Endothelial cell of hepatic sinusoid (primary cell): ENCODE measurements around the gene IKZF4.
"Not testable (repeated sequence)": the region's sequence is repeated elsewhere in the genome, so short reads cannot be mapped to it uniquely, and the experiment has no call there.

Source experiments
- in situ Hi-C: cut with HindIII; loops from 2 replicates; pipeline ENCODE4 v1.10.0; 2017; ENCODE audit warnings: low sequenced_read_pairs

The IKZF4 gene

GRCh38 chr12:55997535-55997859, 23.3 kb upstream of the IKZF4 start:
- in situ Hi-C loops = no loop called here

- in situ Hi-C loops = not testable (repeated sequence)
Measured at GRCh38 chr12:55999522-55999921, 21.3 kb upstream of the IKZF4 start.

DNA sequence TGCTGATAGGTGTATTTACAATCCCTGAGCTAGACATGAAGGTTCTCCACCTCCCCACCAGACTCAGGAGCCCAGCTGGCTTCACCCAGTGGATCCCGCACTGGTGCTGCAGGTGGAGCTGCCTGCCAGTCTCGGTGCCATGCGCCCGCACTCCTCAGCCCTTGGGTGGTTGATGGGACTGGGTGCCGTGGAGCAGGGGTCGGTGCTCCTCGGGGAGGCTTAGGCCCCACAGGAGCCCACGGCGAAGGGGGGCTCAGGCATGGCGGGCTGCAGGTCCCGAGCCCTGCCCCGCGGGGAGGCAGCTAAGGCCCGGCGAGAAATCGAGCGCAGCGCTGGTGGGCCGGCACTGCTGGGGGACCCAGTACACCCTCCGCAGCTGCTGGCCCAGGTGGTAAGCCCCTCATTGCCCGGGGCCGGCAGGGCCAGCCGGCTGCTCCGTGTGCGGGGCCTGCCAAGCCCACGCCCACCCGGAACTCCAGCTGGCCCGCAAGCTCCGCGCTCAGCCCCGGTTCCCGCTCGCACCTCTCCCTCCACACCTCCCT, 20.8 kb upstream of the IKZF4 start:
- in situ Hi-C loops = not testable (repeated sequence)

- in situ Hi-C loops = no loop called here
Measured at GRCh38 chr12:56001487-56002100, 19.2 kb upstream of the IKZF4 start.

GRCh38 chr12:56003376-56003775, 17.5 kb upstream of the IKZF4 start:
- in situ Hi-C loops = not testable (repeated sequence)

DNA sequence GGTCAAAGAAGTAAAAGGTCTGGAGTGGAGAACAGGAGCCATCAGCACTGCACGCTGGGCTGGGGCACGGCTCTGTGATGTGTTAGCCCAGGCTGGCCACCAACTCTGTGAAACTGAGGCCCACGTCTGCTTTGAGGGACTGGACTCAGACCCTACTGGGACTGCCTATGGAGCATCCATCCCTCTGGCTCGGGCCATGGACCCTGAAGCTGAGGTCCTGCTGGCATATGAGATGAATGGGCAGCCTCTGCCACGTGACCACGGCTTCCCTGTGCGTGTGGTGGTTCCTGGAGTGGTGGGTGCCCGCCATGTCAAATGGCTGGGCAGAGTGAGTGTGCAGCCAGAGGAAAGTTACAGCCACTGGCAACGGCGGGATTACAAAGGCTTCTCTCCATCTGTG, 16.6 kb upstream of the IKZF4 start:
- in situ Hi-C loops = no loop called here

- in situ Hi-C loops = no loop called here
Measured at GRCh38 chr12:56007564-56008559, 13.0 kb upstream of the IKZF4 start.

GRCh38 chr12:56010111-56010570, 10.7 kb upstream of the IKZF4 start:
- in situ Hi-C loops = no loop called here

GRCh38 chr12:56011509-56012090, 9.2 kb upstream of the IKZF4 start:
- in situ Hi-C loops = no loop called here

- in situ Hi-C loops = no loop called here
Measured at GRCh38 chr12:56013482-56013881, 7.4 kb upstream of the IKZF4 start.

DNA sequence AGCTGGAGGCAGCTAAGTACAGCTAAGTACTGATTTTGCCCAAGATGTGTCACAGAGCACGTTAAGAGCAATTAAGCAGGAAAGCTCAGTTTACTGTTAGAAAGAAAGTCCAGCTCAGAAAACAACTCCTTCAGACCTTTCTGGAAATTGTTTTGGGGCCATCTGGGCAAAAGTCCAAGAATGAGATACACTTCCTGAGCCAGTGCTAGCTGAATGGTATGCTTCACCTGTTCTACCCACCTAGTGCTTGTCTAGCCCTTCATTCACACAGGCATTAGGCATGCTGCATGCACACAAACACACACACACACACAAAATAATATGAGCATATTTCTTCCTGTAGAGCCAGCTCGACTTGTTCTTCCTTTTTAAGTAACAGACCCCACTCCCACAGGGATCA, 6.6 kb upstream of the IKZF4 start:
- in situ Hi-C loops = no loop called here

- in situ Hi-C loops = no loop called here
Measured at GRCh38 chr12:56017181-56017580, 3.7 kb upstream of the IKZF4 start.

DNA sequence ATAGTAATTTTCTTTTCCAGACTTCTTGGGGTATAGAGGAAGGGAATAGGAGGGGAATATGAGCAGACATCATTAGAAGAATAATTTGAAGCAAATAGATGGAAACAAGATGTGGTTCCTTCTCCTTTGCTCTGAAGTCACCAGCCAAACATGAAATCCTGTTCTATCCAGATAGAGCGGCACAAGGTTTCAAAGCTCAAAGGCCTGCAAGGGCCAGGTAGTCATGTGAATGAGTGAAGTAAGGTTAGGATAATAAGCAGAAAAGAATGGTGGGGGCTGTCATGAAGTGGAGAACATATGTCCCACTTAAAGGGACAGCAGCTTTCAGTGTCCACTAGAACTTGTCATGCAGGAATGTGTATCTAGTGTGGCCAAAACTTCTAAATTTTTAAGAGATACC, 2.5 kb upstream of the IKZF4 start:
- in situ Hi-C loops = no loop called here

- in situ Hi-C loops = no loop called here
Measured at GRCh38 chr12:56021889-56022497, 1.1 kb downstream of the IKZF4 start.

GRCh38 chr12:56028511-56029165, 7.8 kb downstream of the IKZF4 start:
- in situ Hi-C loops = no loop called here

GRCh38 chr12:56029166-56029519, 8.3 kb downstream of the IKZF4 start:
- in situ Hi-C loops = no loop called here

- in situ Hi-C loops = loop anchor here (10.0 kb wide), 1 partner anchor 55 kb away; the partner anchor contains the start of gene RAB5B
Measured at GRCh38 chr12:56029666-56030293, 8.9 kb downstream of the IKZF4 start.

- in situ Hi-C loops = loop anchor here (10.0 kb wide), 1 partner anchor 57 kb away; the partner anchor contains the start of gene RAB5B
Measured at GRCh38 chr12:56031987-56032386, 11.1 kb downstream of the IKZF4 start.

DNA sequence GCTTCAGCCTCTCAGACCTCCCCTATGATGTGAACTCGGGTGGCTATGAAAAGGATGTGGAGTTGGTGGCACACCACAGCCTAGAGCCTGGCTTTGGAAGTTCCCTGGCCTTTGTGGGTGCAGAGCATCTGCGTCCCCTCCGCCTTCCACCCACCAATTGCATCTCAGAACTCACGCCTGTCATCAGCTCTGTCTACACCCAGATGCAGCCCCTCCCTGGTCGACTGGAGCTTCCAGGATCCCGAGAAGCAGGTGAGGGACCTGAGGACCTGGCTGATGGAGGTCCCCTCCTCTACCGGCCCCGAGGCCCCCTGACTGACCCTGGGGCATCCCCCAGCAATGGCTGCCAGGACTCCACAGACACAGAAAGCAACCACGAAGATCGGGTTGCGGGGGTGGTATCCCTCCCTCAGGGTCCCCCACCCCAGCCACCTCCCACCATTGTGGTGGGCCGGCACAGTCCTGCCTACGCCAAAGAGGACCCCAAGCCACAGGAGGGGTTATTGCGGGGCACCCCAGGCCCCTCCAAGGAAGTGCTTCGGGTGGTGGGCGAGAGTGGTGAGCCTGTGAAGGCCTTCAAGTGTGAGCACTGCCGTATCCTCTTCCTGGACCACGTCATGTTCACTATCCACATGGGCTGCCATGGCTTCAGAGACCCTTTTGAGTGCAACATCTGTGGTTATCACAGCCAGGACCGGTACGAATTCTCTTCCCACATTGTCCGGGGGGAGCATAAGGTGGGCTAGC, 13.9 kb downstream of the IKZF4 start:
- in situ Hi-C loops = loop anchor here (10.0 kb wide), 1 partner anchor 60 kb away; the partner anchor contains the start of gene RAB5B
